ENCODE data around the gene TREM1. TPM values are rescaled to one million over a fixed set of nuclear protein-coding genes. Genes with fewer than 3 reads are reported as not detected.

TREM1 gene
- total RNA-seq, 1 experiment from 2014 or later: not detected

GRCh38 chr6:41228616-41229015 is 57.9 kb downstream of the TREM1 start:
- Histone ChIP-seq H3K27me3 (ENCODE audit: insufficient read depth, low read depth) (peaks cover 9% of the 10 kb centered on the region; the same call in 1 of the 2 replicates), H3K9me2 (ENCODE audit: insufficient read depth) (no peaks in the 10 kb centered on the region), H3K27ac (no peak overlapping the region), H3K9me3 (ENCODE audit: insufficient read depth, low read depth) (no peaks in the 10 kb centered on the region), H3K36me3 (ENCODE audit: low read depth) (no peaks in the 10 kb centered on the region), H3K4me3 (no peak overlapping the region), H3F3A (ENCODE audit: insufficient read depth, low read depth) (no peaks in the 10 kb centered on the region), H3K4me1 (replicated peaks; ENCODE audit: insufficient read depth) (0 out of 2 replicates have a peak, but pooled peaks cover 3% of the 10 kb centered on the region), H2AFZ (no peak overlapping the region), H3K79me2 (ENCODE audit: low read depth) (no peaks in the 10 kb centered on the region), H4K20me1 (ENCODE audit: insufficient read depth) (no peaks in the 10 kb centered on the region), H3K4me2 (no peak overlapping the region)
- no TSS peak for BruUV-seq (replicated peaks)
- TF ChIP-seq EZH2 (IDR thresholded peaks at IDR 0.05; ENCODE audit: low read depth): no peak
- TF ChIP-seq, protein P1, sequence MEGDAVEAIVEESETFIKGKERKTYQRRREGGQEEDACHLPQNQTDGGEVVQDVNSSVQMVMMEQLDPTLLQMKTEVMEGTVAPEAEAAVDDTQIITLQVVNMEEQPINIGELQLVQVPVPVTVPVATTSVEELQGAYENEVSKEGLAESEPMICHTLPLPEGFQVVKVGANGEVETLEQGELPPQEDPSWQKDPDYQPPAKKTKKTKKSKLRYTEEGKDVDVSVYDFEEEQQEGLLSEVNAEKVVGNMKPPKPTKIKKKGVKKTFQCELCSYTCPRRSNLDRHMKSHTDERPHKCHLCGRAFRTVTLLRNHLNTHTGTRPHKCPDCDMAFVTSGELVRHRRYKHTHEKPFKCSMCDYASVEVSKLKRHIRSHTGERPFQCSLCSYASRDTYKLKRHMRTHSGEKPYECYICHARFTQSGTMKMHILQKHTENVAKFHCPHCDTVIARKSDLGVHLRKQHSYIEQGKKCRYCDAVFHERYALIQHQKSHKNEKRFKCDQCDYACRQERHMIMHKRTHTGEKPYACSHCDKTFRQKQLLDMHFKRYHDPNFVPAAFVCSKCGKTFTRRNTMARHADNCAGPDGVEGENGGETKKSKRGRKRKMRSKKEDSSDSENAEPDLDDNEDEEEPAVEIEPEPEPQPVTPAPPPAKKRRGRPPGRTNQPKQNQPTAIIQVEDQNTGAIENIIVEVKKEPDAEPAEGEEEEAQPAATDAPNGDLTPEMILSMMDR (conservative IDR thresholded peaks at IDR 0.05): no peak
- intact Hi-C loops (cut with micrococcal nuclease; ENCODE audit: unreplicated experiment): no loop called here
- no peak for DNase-seq
- ChIA-PET CTCF (no interaction called here), POLR2A (ENCODE audit: unreplicated experiment) (no interaction called here)

- no peaks in the 10 kb centered on the region for H3K79me2 ChIP-seq (ENCODE audit: low read depth)
- no peak within 1 kb of the TSS for H3K27ac ChIP-seq
- ChIA-PET CTCF (no interaction called here), POLR2A (ENCODE audit: unreplicated experiment) (no interaction called here)
- no peaks in the 10 kb centered on the region for H3K9me3 ChIP-seq (ENCODE audit: insufficient read depth, low read depth)
- no peaks in the 10 kb centered on the region for H3F3A ChIP-seq (ENCODE audit: insufficient read depth, low read depth)
- BruUV-seq (replicated peaks): no TSS peak
- H3K9me2 ChIP-seq (ENCODE audit: insufficient read depth): no peaks in the 10 kb centered on the region
- 0 out of 2 replicates have a peak, but pooled peaks cover 3% of the 10 kb centered on the region for H3K4me1 ChIP-seq (replicated peaks; ENCODE audit: insufficient read depth)
- no peak within 1 kb of the TSS for H2AFZ ChIP-seq
- no peak for DNase-seq
- H3K4me2 ChIP-seq: no peak within 1 kb of the TSS
- H3K36me3 ChIP-seq (ENCODE audit: low read depth): no peaks in the 10 kb centered on the region
- H4K20me1 ChIP-seq (ENCODE audit: insufficient read depth): no peaks in the 10 kb centered on the region
- no peak within 1 kb of the TSS for H3K4me3 ChIP-seq
- intact Hi-C loops (cut with micrococcal nuclease; ENCODE audit: unreplicated experiment): no loop called here
- peaks cover 9% of the 10 kb centered on the region; the same call in 1 of the 2 replicates for H3K27me3 ChIP-seq (ENCODE audit: insufficient read depth, low read depth)
- TF ChIP-seq EZH2 (IDR thresholded peaks at IDR 0.05; ENCODE audit: low read depth): no peak
- TF ChIP-seq, protein P1 (conservative IDR thresholded peaks at IDR 0.05): no peak
These were observed 58.4 kb downstream of the TREM1 start, which contains the start of gene TREML4 for GRCh38 chr6:41228096-41228495. Gene TREML4 (plus strand): TSS chr6:41228349. CDS start chr6:41228428, 79 bp downstream.

DNA sequence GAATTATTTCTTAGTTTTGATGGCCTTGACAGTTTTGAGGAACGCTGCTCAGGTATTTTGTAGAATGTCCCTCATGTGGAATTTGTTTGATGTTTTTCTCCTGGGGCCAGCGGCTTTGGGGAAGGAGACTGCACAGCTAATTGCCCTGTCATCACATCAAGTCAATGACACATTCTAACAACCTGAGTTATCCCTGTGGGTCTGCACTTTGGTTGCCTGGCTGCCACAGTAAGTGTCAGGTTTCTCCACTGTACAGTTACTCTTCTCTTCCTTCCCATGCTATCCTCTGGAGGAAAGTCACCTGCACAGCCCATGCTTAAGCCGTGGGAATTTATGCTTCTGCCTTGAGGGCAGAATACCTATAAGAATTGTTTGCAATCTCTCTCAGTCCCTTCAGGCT is 59.7 kb downstream of the TREM1 start:
- peak in 1 of 2 experiments; percentile 47 for DNase-seq
- Histone ChIP-seq H3K79me2 (ENCODE audit: low read depth) (no peaks in the 10 kb centered on the region), H3K4me3 (no peak overlapping the region), H3K9me2 (ENCODE audit: insufficient read depth) (no peaks in the 10 kb centered on the region), H3K27ac (no peak overlapping the region), H4K20me1 (ENCODE audit: insufficient read depth) (no peaks in the 10 kb centered on the region), H3K27me3 (ENCODE audit: insufficient read depth, low read depth) (peaks cover 9% of the 10 kb centered on the region; the same call in 1 of the 2 replicates), H3K4me2 (no peak overlapping the region), H3K4me1 (replicated peaks; ENCODE audit: insufficient read depth) (0 out of 2 replicates have a peak, but pooled peaks cover 3% of the 10 kb centered on the region), H3F3A (ENCODE audit: insufficient read depth, low read depth) (no peaks in the 10 kb centered on the region), H3K9me3 (ENCODE audit: insufficient read depth, low read depth) (no peaks in the 10 kb centered on the region), H2AFZ (no peak overlapping the region), H3K36me3 (ENCODE audit: low read depth) (no peaks in the 10 kb centered on the region)
- TF ChIP-seq, protein P1 (conservative IDR thresholded peaks at IDR 0.05): no peak
- no peak for TF ChIP-seq EZH2 (IDR thresholded peaks at IDR 0.05; ENCODE audit: low read depth)
- intact Hi-C loops (cut with micrococcal nuclease; ENCODE audit: unreplicated experiment): no loop called here
- ChIA-PET POLR2A (ENCODE audit: unreplicated experiment) (no interaction called here), CTCF (no interaction called here)
- no TSS peak for BruUV-seq (replicated peaks)

All from PC-9 (cell line).